HepG2 (cell line): ENCODE data around the gene EHD1. TPM values are rescaled to one million over a fixed set of nuclear protein-coding genes. Genes with fewer than 3 reads are reported as not detected.

Experiments used
- ATAC-seq: fragments of 200-7000 bp; cut with Tn5 transposase; 3 replicates; pipeline ENCODE4 v1.9.1; 2020; ENCODE audit warnings: mild to moderate bottlenecking, moderate library complexity
- BruUV-seq: library from RNA; stranded (reverse); fragments of 400-500 nt; replicated peaks from 2 replicates; lab custom pipeline; 2021; lab: Mats Ljungman, UMichigan
- CTCF ChIA-PET: fragments of 300-600 bp; formaldehyde crosslinking; extraction: SDS; loops from one replicate; lab custom pipeline; 2021; ENCODE audit warnings: low total read pairs, inconsistent platforms, low intra/inter-chr PET ratio; lab: Yijun Ruan, JAX
- POLR2A ChIA-PET: fragments of 350-600 bp; sonication (Branson Sonifier 250); formaldehyde crosslinking; loops from one replicate; lab custom pipeline; 2020; ENCODE audit warnings: antibody characterized with exemption, inconsistent platforms; lab: Yijun Ruan, JAX
- DNase-seq: peaks from one replicate; pipeline ENCODE4 v3.0.0-alpha.2; 2015; ENCODE audit warnings: low spot score
- FAIRE-seq: peaks from 3 replicates; lab custom pipeline; 2011; peaks lifted over from hg19 to GRCh38; lab: Jason Lieb, UNC
- H2AFZ ChIP-seq: one replicate; pipeline ENCODE4 v1.6.1; 2011; ENCODE audit warnings: low read length, inconsistent platforms
- H3K27ac ChIP-seq: fragments of 300-600 bp; 3 replicates; pipeline ENCODE4 v1.8.0; 2011; ENCODE audit warnings: mixed run types, mild to moderate bottlenecking, mixed read lengths, low read length, inconsistent platforms; ENCODE audit not compliant: insufficient read depth; ENCODE audit errors: extremely low read length
- H3K27me3 ChIP-seq, 2 experiments: fragments of 200-600 bp in 1 of 2; 2 replicates in 1 of 2; 3 replicates in 1 of 2; pipeline versions ENCODE4 v1.6.0 to v1.8.0; 2011; ENCODE audit warnings: low read length in 2 of 2, mild to moderate bottlenecking in 2 of 2, moderate library complexity in 2 of 2, inconsistent platforms in 1 of 2; ENCODE audit not compliant: insufficient read depth in 2 of 2, control insufficient read depth in 1 of 2
- H3K36me3 ChIP-seq, 2 experiments: fragments of 200-600 bp in 1 of 2; replicated peaks in 1 of 2; 2 replicates in 1 of 2; 3 replicates in 1 of 2; pipeline versions ENCODE4 v1.5.1 to v1.8.0; 2011; ENCODE audit warnings: low read length in 2 of 2, inconsistent platforms in 1 of 2; ENCODE audit not compliant: insufficient read depth in 2 of 2, control insufficient read depth in 1 of 2
- H3K4me1 ChIP-seq: 2 replicates; pipeline ENCODE4 v1.5.1; 2012; ENCODE audit warnings: low read length, inconsistent platforms; ENCODE audit not compliant: insufficient read depth
- H3K4me2 ChIP-seq: 2 replicates; pipeline ENCODE4 v1.6.0; 2011; ENCODE audit warnings: low read depth, low read length, inconsistent platforms
- H3K4me3 ChIP-seq, 3 experiments: fragments of 200-600 bp in 1 of 3; sonication (generic), shearing (Covaris generic) in 1 of 3; replicated peaks in 1 of 3; 2 replicates each; pipeline ENCODE4 v1.5.1; 2011 to 2016; ENCODE audit warnings: low read length in 3 of 3, inconsistent platforms in 2 of 3, low read depth in 2 of 3, mild to moderate bottlenecking in 2 of 3, control low read depth in 1 of 3, mixed read lengths in 1 of 3; ENCODE audit not compliant: insufficient read depth in 1 of 3
- H3K79me2 ChIP-seq: one replicate; pipeline ENCODE4 v1.6.1; 2011; ENCODE audit warnings: low read length, inconsistent platforms; ENCODE audit not compliant: insufficient read depth
- H3K9ac ChIP-seq: 2 replicates; pipeline ENCODE4 v1.6.0; 2011; ENCODE audit warnings: mild to moderate bottlenecking, low read depth, low read length, inconsistent platforms; ENCODE audit not compliant: insufficient read depth
- H3K9me3 ChIP-seq: 2 replicates; pipeline ENCODE4 v1.5.1; 2012; ENCODE audit warnings: mild to moderate bottlenecking, low read length
- H4K20me1 ChIP-seq: 2 replicates; pipeline ENCODE4 v1.6.0; 2011; ENCODE audit warnings: inconsistent platforms, mild to moderate bottlenecking, low read length, moderate library complexity; ENCODE audit not compliant: insufficient read depth
- ADNP ChIP-seq: sonication (generic); formaldehyde crosslinking; IDR thresholded peaks from 2 replicates; pipeline ENCODE4 v1.4.0; 2020; ENCODE audit warnings: missing genetic modification reagents
- CENPX ChIP-seq: sonication (generic); formaldehyde crosslinking; IDR thresholded peaks from 2 replicates; pipeline ENCODE4 v1.9.0; 2021; ENCODE audit warnings: mild to moderate bottlenecking, missing genetic modification reagents, moderate library complexity
- CHD2 ChIP-seq: IDR thresholded peaks from 2 replicates; pipeline ENCODE4 v1.6.1; 2011; ENCODE audit warnings: low read depth, low read length, improper control_type of control experiment
- HOXA7 ChIP-seq: sonication (generic); formaldehyde crosslinking; IDR thresholded peaks from 2 replicates; pipeline ENCODE4 v1.8.1; 2022; ENCODE audit warnings: mild to moderate bottlenecking, missing genetic modification reagents, moderate library complexity
- MEF2D ChIP-seq: sonication (generic); formaldehyde crosslinking; IDR thresholded peaks from 2 replicates; pipeline ENCODE4 v1.5.1; 2020; ENCODE audit warnings: mild to moderate bottlenecking, missing genetic modification reagents
- MIER2 ChIP-seq: IDR thresholded peaks from 2 replicates; pipeline ENCODE4 v1.6.1; 2016; ENCODE audit warnings: missing biosample characterization, missing genetic modification reagents
- MTA3 ChIP-seq: sonication (generic); formaldehyde crosslinking; IDR thresholded peaks from 2 replicates; pipeline ENCODE4 v1.4.0; 2020; ENCODE audit warnings: missing genetic modification reagents
- NFIC ChIP-seq: IDR thresholded peaks from 2 replicates; pipeline ENCODE4 v1.6.1; 2012; ENCODE audit warnings: mild to moderate bottlenecking, low read length, inconsistent platforms
- NONO ChIP-seq, 2 experiments: fragments of 450-650 bp in 1 of 2; sonication (generic) in 1 of 2; formaldehyde crosslinking in 1 of 2; IDR thresholded peaks in 1 of 2; conservative IDR thresholded peaks in 1 of 2; 2 replicates each; pipeline versions ENCODE4 v1.6.1 to v1.8.0; 2017 to 2022; ENCODE audit warnings: mild to moderate bottlenecking in 1 of 2, missing genetic modification reagents in 1 of 2, moderate library complexity in 1 of 2
- PATZ1 ChIP-seq: sonication (generic); formaldehyde crosslinking; IDR thresholded peaks from 2 replicates; pipeline ENCODE4 v1.4.0; 2020; ENCODE audit warnings: missing genetic modification reagents
- SAP130 ChIP-seq: IDR thresholded peaks from 2 replicates; pipeline ENCODE4 v1.6.1; 2016; ENCODE audit warnings: low read depth
- SNAPC5 ChIP-seq: sonication (generic); formaldehyde crosslinking; IDR thresholded peaks from 2 replicates; pipeline ENCODE4 v1.8.1; 2023; ENCODE audit warnings: mild to moderate bottlenecking, missing genetic modification reagents, borderline replicate concordance
- STAG1 ChIP-seq: sonication (generic); formaldehyde crosslinking; IDR thresholded peaks from 2 replicates; pipeline ENCODE4 v1.4.0; 2020; ENCODE audit warnings: missing genetic modification reagents
- TSC22D2 ChIP-seq: sonication (generic); formaldehyde crosslinking; IDR thresholded peaks from 2 replicates; pipeline ENCODE4 v1.5.1; 2020; ENCODE audit warnings: missing genetic modification reagents, mild to moderate bottlenecking, borderline replicate concordance
- ZNF20 ChIP-seq: sonication (generic); formaldehyde crosslinking; IDR thresholded peaks from 2 replicates; pipeline ENCODE4 v1.4.0; 2020; ENCODE audit warnings: mild to moderate bottlenecking, moderate library complexity, missing genetic modification reagents
- ZNF3 ChIP-seq: IDR thresholded peaks from 2 replicates; pipeline ENCODE4 v1.7.0; 2017; ENCODE audit warnings: inconsistent platforms
- ZNF350 ChIP-seq: sonication (generic); formaldehyde crosslinking; IDR thresholded peaks from 2 replicates; pipeline ENCODE4 v1.4.0; 2020; ENCODE audit warnings: mild to moderate bottlenecking, low read depth, missing genetic modification reagents, borderline replicate concordance
- ZNF446 ChIP-seq: sonication (generic); formaldehyde crosslinking; IDR thresholded peaks from 2 replicates; pipeline ENCODE4 v1.5.0; 2020; ENCODE audit warnings: mild to moderate bottlenecking, missing genetic modification reagents
- ZNF558 ChIP-seq: sonication (generic); formaldehyde crosslinking; IDR thresholded peaks from 2 replicates; pipeline ENCODE4 v1.9.0; 2022; ENCODE audit warnings: mild to moderate bottlenecking, missing genetic modification reagents, borderline replicate concordance
- ZNF770 ChIP-seq: sonication (generic); formaldehyde crosslinking; IDR thresholded peaks from 2 replicates; pipeline ENCODE4 v1.5.0; 2020; ENCODE audit warnings: mild to moderate bottlenecking, missing genetic modification reagents
- ZNF781 ChIP-seq: sonication (generic); formaldehyde crosslinking; IDR thresholded peaks from 2 replicates; pipeline ENCODE4 v1.5.1; 2020; ENCODE audit warnings: borderline replicate concordance, mild to moderate bottlenecking, missing genetic modification reagents; ENCODE audit errors: not compliant biosample characterization
- WGBS: methylation state at CpG from one replicate; pipeline ENCODE4 v1.1.6; 2017; ENCODE audit warnings: low lambda C conversion rate; 5-methylcytosine and 5-hydroxymethylcytosine counted together
- in situ Hi-C: cut with HindIII; loops from 2 replicates; pipeline ENCODE4 v1.10.0; 2017; ENCODE audit warnings: low pct_unique_long_range_greater_than_20kb; ENCODE audit not compliant: extremely low pct_ligation_motif_present
- intact Hi-C: fragments of 100-400 bp; cut with micrococcal nuclease; formaldehyde crosslinking; loops from one replicate; pipeline ENCODE4 v1.10.0; 2022; ENCODE audit not compliant: unreplicated experiment
- polyA plus RNA-seq, 8 experiments: library from polyadenylated mRNA; depleted of rRNA in 3 of 8; stranded (reverse) in 7 of 8; unstranded in 1 of 8; fragments of >200 nt; fragmentation: Illumina TruSeq in 4 of 8; extraction: Trizol in 4 of 8; gene quantifications; 2 replicates each; pipeline versions ENCODE4 v1.2.1 to v1.2.3, GENCODE V29; 2011 to 2016; ENCODE audit warnings: low read depth in 4 of 8, missing spikeins in 1 of 8, mixed read lengths in 1 of 8; ENCODE audit not compliant: insufficient read depth in 1 of 8
- total RNA-seq, 5 experiments: library from RNA; depleted of rRNA; stranded (reverse); fragments of >200 nt; fragmentation: Illumina TruSeq; extraction: Trizol; gene quantifications; 2 replicates each; pipeline ENCODE4 v1.2.3, GENCODE V29; 2016; ENCODE audit warnings: low read depth in 1 of 5

Gene EHD1
- total and polyA plus RNA-seq, 2 of the 13 experiments (the other 11 are each of a cell fraction or from before 2014, with no cell fraction given) = 23.6 to 26.6 TPM

DNA sequence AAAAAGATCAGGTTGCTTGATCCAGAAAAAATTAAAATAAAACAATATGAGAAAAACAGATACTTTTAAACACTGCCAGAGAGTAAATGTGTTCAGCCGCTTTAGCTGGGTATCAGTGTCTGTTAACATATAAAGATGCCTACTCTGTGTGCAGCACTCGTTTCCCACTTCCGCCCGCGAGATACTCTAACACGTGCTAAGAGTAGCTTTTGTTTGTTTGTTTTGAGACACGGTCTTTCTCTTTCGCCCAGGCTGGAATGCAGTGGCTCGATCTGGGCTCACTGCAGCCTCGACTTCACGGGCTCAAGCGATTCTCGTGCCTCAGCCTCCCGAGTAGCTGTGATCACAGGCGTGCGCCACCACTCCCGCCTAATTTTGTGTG lies 67.5 kb downstream of the EHD1 start (continued):
- TF ChIP-seq ZNF770 (peak; percentile 93), SAP130 (0 out of 2 replicates have a peak, but pooled peaks have one; percentile 7), ZNF350 (no peak)

GRCh38 chr11:64810271-64810890 lies 68.0 kb downstream of the EHD1 start, which contains the start of gene MEN1:
Gene MEN1 (minus strand): TSS chr11:64810551. CDS start chr11:64810109, 442 bp downstream.
- DNase-seq = peak; percentile 95
- H3K79me2 ChIP-seq = no peaks in the 10 kb centered on the region
- 2% methylated on average over 22 of the region's 46 CpGs for WGBS
- H4K20me1 ChIP-seq = no peaks in the 10 kb centered on the region
- peak; percentile 97 for ATAC-seq
- peak within 1 kb of the TSS; percentile 78 to 90 (median 82) for H3K4me3 ChIP-seq
- in situ Hi-C loops = no loop called here
- H3K9ac ChIP-seq = peak within 1 kb of the TSS; percentile 69
- peak within 1 kb of the TSS; percentile 58 for H3K27ac ChIP-seq
- H3K27me3 ChIP-seq = no peaks in the 10 kb centered on the region
- peaks cover 39% of the 10 kb centered on the region for H3K4me1 ChIP-seq
- BruUV-seq = no TSS peak
- peak within 1 kb of the TSS; percentile 93 for H3K4me2 ChIP-seq
- peaks cover 6 to 22% of the 10 kb centered on the region in 2 experiments; a peak in 4 of 5 replicates for H3K36me3 ChIP-seq
- FAIRE-seq = peak; percentile 96
- ChIA-PET CTCF (no interaction called here), POLR2A (interaction anchor here (0.6 to 2.7 kb wide), 8 partner anchors 10 to 434 kb away, joined by 3 to 15 read pairs (median 4); partner anchors contain the start of genes GPHA2 and SF1)
- intact Hi-C loops = no loop called here
- H2AFZ ChIP-seq = peak within 1 kb of the TSS; percentile 95
- no peaks in the 10 kb centered on the region for H3K9me3 ChIP-seq
- TF ChIP-seq MIER2 (CRISPR knock-in tag) (no peak), ZNF781 (CRISPR knock-in tag) (no peak), STAG1 (CRISPR knock-in tag) (no peak), ZNF558 (CRISPR knock-in tag) (no peak), NONO (IDR thresholded peaks at IDR 0.05) (no peak), NONO (CRISPR knock-in tag; conservative IDR thresholded peaks at IDR 0.05) (0 out of 2 replicates have a peak, but pooled peaks have one; percentile 28), PATZ1 (no peak), SNAPC5 (no peak), ZNF446 (CRISPR knock-in tag) (0 out of 2 replicates have a peak, but pooled peaks have one; percentile 37), ZNF20 (CRISPR knock-in tag) (no peak), ZNF3 (no peak), MTA3 (no peak), TSC22D2 (CRISPR knock-in tag) (0 out of 2 replicates have a peak, but pooled peaks have one; percentile 23), CENPX (CRISPR knock-in tag) (no peak), CHD2 (no peak), MEF2D (CRISPR knock-in tag) (no peak; the same call in 1 of the 2 replicates), NFIC (no peak), ADNP (CRISPR knock-in tag) (no peak), HOXA7 (CRISPR knock-in tag) (no peak)
